ENCODE measurements around the gene VPS25.

Gene VPS25

DNA sequence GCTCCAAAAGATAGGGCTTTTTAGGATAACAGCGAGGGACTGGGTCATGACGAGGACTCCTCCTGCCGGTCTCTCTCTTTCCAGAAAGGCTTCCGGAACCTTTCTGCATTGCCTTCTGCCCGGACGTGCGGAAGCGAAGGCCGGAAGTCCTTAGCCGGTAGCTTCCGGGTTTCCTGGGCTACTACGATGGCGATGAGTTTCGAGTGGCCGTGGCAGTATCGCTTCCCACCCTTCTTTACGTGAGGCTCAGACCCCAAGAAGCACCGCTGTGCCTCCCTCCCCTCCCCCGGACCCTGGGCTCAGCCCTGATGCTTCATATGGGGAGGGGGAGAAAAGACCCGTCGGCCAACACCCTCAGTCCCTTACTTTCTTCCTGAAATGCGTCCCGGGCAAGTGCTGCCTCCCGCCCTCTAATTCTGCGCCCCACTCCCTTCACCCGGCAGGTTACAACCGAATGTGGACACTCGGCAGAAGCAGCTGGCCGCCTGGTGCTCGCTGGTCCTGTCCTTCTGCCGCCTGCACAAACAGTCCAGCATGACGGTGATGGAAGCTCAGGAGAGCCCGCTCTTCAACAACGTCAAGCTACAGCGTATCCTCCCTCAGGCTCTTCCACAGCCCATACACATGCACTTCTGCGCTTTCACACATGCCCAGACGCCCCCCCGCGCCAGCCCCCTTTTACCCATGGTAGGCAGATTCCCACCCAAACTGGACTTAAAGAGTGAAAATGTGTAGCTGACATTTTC lies at the start of gene VPS25:
Gene VPS25 (plus strand): TSS at position 160 of the 746 bp plus-strand sequence. CDS start 27 bp downstream, at position 187.
- DNase-seq (peak; percentile 85), ATAC-seq (ENCODE audit: insufficient read depth, low read depth) (peak; percentile 98)
- peaks cover 35% of the 10 kb centered on the region for H3K36me3 ChIP-seq (ENCODE audit: insufficient read depth, low read length)
- no peaks in the 10 kb centered on the region for H3K27me3 ChIP-seq (ENCODE audit: insufficient read depth, low read length, poor library complexity)
- no peaks in the 10 kb centered on the region for H3K9me3 ChIP-seq (ENCODE audit: insufficient read depth, low read length, severe bottlenecking)
- peak within 1 kb of the TSS; percentile 82 for H3K9ac ChIP-seq (ENCODE audit: low read depth, low read length)
- peak within 1 kb of the TSS; percentile 95 for H2AFZ ChIP-seq (ENCODE audit: low read depth, low read length)
- H3K27ac ChIP-seq (ENCODE audit: low read length): peak within 1 kb of the TSS; percentile 88
- peak within 1 kb of the TSS; percentile 86 for H3K4me2 ChIP-seq (ENCODE audit: insufficient read depth, low read length)
- peaks cover 22% of the 10 kb centered on the region for H3K79me2 ChIP-seq (ENCODE audit: insufficient read depth, low read length)
- H3K4me3 ChIP-seq (ENCODE audit: low read depth in 1 of 2, low read length in 2 of 2): peak within 1 kb of the TSS; percentile 61 to 93
- H4K20me1 ChIP-seq (ENCODE audit: insufficient read depth, low read length): no peaks in the 10 kb centered on the region
- TF ChIP-seq, protein P1, sequence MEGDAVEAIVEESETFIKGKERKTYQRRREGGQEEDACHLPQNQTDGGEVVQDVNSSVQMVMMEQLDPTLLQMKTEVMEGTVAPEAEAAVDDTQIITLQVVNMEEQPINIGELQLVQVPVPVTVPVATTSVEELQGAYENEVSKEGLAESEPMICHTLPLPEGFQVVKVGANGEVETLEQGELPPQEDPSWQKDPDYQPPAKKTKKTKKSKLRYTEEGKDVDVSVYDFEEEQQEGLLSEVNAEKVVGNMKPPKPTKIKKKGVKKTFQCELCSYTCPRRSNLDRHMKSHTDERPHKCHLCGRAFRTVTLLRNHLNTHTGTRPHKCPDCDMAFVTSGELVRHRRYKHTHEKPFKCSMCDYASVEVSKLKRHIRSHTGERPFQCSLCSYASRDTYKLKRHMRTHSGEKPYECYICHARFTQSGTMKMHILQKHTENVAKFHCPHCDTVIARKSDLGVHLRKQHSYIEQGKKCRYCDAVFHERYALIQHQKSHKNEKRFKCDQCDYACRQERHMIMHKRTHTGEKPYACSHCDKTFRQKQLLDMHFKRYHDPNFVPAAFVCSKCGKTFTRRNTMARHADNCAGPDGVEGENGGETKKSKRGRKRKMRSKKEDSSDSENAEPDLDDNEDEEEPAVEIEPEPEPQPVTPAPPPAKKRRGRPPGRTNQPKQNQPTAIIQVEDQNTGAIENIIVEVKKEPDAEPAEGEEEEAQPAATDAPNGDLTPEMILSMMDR (IDR thresholded peaks at IDR 0.05; ENCODE audit: borderline replicate concordance, extremely low read depth, low read length, poor library complexity, severe bottlenecking): peak; percentile 33
- TF ChIP-seq EZH2 (IDR thresholded peaks at IDR 0.05; ENCODE audit: borderline replicate concordance, low read depth, low read length, severe bottlenecking): no peak
- H3K4me1 ChIP-seq (ENCODE audit: insufficient read depth, low read length): peaks cover 24% of the 10 kb centered on the region

GRCh38 chr17:42723636-42724035 lies 49.6 kb upstream of the VPS25 start:
- DNase-seq (no peak), ATAC-seq (ENCODE audit: insufficient read depth, low read depth) (no peak)
- TF ChIP-seq, protein P1 (IDR thresholded peaks at IDR 0.05; ENCODE audit: borderline replicate concordance, extremely low read depth, low read length, poor library complexity, severe bottlenecking): no peak
- no peak for TF ChIP-seq EZH2 (IDR thresholded peaks at IDR 0.05; ENCODE audit: borderline replicate concordance, low read depth, low read length, severe bottlenecking)
- Histone ChIP-seq H3K4me3 (ENCODE audit: low read depth in 1 of 2, low read length in 2 of 2) (no peak overlapping the region), H3K4me1 (ENCODE audit: insufficient read depth, low read length) (no peaks in the 10 kb centered on the region), H3K27me3 (ENCODE audit: insufficient read depth, low read length, poor library complexity) (no peaks in the 10 kb centered on the region), H3K9ac (ENCODE audit: low read depth, low read length) (no peak overlapping the region), H2AFZ (ENCODE audit: low read depth, low read length) (no peak overlapping the region), H3K79me2 (ENCODE audit: insufficient read depth, low read length) (no peaks in the 10 kb centered on the region), H3K36me3 (ENCODE audit: insufficient read depth, low read length) (peaks cover 72% of the 10 kb centered on the region), H3K9me3 (ENCODE audit: insufficient read depth, low read length, severe bottlenecking) (no peaks in the 10 kb centered on the region), H3K4me2 (ENCODE audit: insufficient read depth, low read length) (no peak overlapping the region), H4K20me1 (ENCODE audit: insufficient read depth, low read length) (no peaks in the 10 kb centered on the region), H3K27ac (ENCODE audit: low read length) (no peak overlapping the region)

DNA sequence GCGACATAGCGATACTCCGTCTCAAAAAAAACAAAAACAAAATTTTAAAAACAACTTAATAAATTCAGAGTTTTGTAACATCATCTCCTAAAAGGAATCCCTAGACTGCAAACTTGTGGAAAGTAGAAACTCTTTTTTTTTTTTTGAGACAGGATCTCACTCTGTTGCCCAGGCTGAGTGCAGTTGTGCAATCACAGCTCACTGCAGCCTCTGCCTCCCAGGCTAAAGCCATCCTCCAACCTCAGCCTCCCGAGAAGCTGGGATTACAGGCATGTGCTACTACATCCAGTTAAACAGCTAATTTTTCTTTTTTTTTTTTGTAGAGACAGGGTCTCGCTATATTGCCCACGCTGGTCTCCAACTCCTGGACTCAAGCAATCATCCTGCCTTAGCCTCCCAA lies 48.1 kb upstream of the VPS25 start:
- no peaks in the 10 kb centered on the region for H3K9me3 ChIP-seq (ENCODE audit: insufficient read depth, low read length, severe bottlenecking)
- H3K4me3 ChIP-seq (ENCODE audit: low read depth in 1 of 2, low read length in 2 of 2): no peak overlapping the region
- H3K9ac ChIP-seq (ENCODE audit: low read depth, low read length): no peak overlapping the region
- H2AFZ ChIP-seq (ENCODE audit: low read depth, low read length): no peak overlapping the region
- ATAC-seq (ENCODE audit: insufficient read depth, low read depth): no peak
- no peak overlapping the region for H3K27ac ChIP-seq (ENCODE audit: low read length)
- DNase-seq: no peak
- H3K27me3 ChIP-seq (ENCODE audit: insufficient read depth, low read length, poor library complexity): no peaks in the 10 kb centered on the region
- no peaks in the 10 kb centered on the region for H4K20me1 ChIP-seq (ENCODE audit: insufficient read depth, low read length)
- peaks cover 69% of the 10 kb centered on the region for H3K36me3 ChIP-seq (ENCODE audit: insufficient read depth, low read length)
- TF ChIP-seq, protein P1 (IDR thresholded peaks at IDR 0.05; ENCODE audit: borderline replicate concordance, extremely low read depth, low read length, poor library complexity, severe bottlenecking): no peak
- TF ChIP-seq EZH2 (IDR thresholded peaks at IDR 0.05; ENCODE audit: borderline replicate concordance, low read depth, low read length, severe bottlenecking): no peak
- H3K79me2 ChIP-seq (ENCODE audit: insufficient read depth, low read length): no peaks in the 10 kb centered on the region
- no peaks in the 10 kb centered on the region for H3K4me1 ChIP-seq (ENCODE audit: insufficient read depth, low read length)
- no peak overlapping the region for H3K4me2 ChIP-seq (ENCODE audit: insufficient read depth, low read length)

All from DND-41 (cell line).